Measurements from ENCODE around the gene KIAA1755. TPM values are rescaled to one million over a fixed set of nuclear protein-coding genes. Genes with fewer than 3 reads are reported as not detected.
"Not testable (repeated sequence)": the region's sequence is repeated elsewhere in the genome, so short reads cannot be mapped to it uniquely, and the experiment has no call there.

The KIAA1755 gene
- total RNA-seq, 2 experiments from 2014 or later, result not detected

GRCh38 chr20:38253571-38253970 lies 7.0 kb downstream of the KIAA1755 start:
- Mint-ChIP-seq H3K9me3 (no peaks in the 10 kb centered on the region), H3K4me1 (ENCODE audit: low read depth) (no peaks in the 10 kb centered on the region), H3K27me3 (peaks cover 5% of the 10 kb centered on the region), H3K36me3 (no peaks in the 10 kb centered on the region), H3K27ac (no peak overlapping the region), H3K4me3 (no peak overlapping the region)
- CTCF ChIA-PET, result interaction anchor here (0.8 to 2.2 kb wide), 2 partner anchors 32 to 196 kb away, joined by 3 to 6 read pairs; no protein-coding TSS in a partner anchor
- POLR2A ChIA-PET, result no interaction called here
- no peak for DNase-seq
- intact Hi-C loops (cut with micrococcal nuclease), result no loop called here

- Mint-ChIP-seq H3K27ac (no peak overlapping the region), H3K4me3 (no peak overlapping the region), H3K4me1 (ENCODE audit: low read depth) (no peaks in the 10 kb centered on the region), H3K36me3 (no peaks in the 10 kb centered on the region), H3K9me3 (no peaks in the 10 kb centered on the region), H3K27me3 (peaks cover under 1% of the 10 kb centered on the region)
- ChIA-PET CTCF (interaction anchor here (0.6 kb wide), 1 partner anchor 718 kb away, joined by 3 read pairs; no protein-coding TSS in a partner anchor), POLR2A (no interaction called here)
- no peak for DNase-seq
- intact Hi-C loops (cut with micrococcal nuclease), result no loop called here
Measured at GRCh38 chr20:38252292-38253288, 7.9 kb downstream of the KIAA1755 start.

GRCh38 chr20:38251441-38251840 lies 9.1 kb downstream of the KIAA1755 start:
- POLR2A ChIA-PET; H3K9me3 Mint-ChIP-seq; CTCF ChIA-PET; H3K4me1 Mint-ChIP-seq (ENCODE audit: low read depth); H3K36me3 Mint-ChIP-seq; DNase-seq; H3K4me3 Mint-ChIP-seq; H3K27me3 Mint-ChIP-seq; intact Hi-C loops (cut with micrococcal nuclease); H3K27ac Mint-ChIP-seq: not testable (repeated sequence)

GRCh38 chr20:38250609-38251008 lies 9.9 kb downstream of the KIAA1755 start:
- Mint-ChIP-seq H3K27me3 (no peaks in the 10 kb centered on the region), H3K36me3 (no peaks in the 10 kb centered on the region), H3K9me3 (no peaks in the 10 kb centered on the region), H3K4me1 (ENCODE audit: low read depth) (no peaks in the 10 kb centered on the region), H3K27ac (no peak overlapping the region), H3K4me3 (no peak overlapping the region)
- intact Hi-C loops (cut with micrococcal nuclease), result no loop called here
- ChIA-PET CTCF (no interaction called here), POLR2A (no interaction called here)
- DNase-seq, result no peak

- H3K4me3 Mint-ChIP-seq, result no peak overlapping the region
- CTCF ChIA-PET, result no interaction called here
- H3K27ac Mint-ChIP-seq, result no peak overlapping the region
- H3K27me3 Mint-ChIP-seq, result no peaks in the 10 kb centered on the region
- no peaks in the 10 kb centered on the region for H3K36me3 Mint-ChIP-seq
- POLR2A ChIA-PET, result no interaction called here
- intact Hi-C loops (cut with micrococcal nuclease), result no loop called here
- DNase-seq, result no peak
- H3K9me3 Mint-ChIP-seq, result no peaks in the 10 kb centered on the region
- no peaks in the 10 kb centered on the region for H3K4me1 Mint-ChIP-seq (ENCODE audit: low read depth)
Measured at GRCh38 chr20:38249536-38250310, 10.8 kb downstream of the KIAA1755 start.

- ChIA-PET POLR2A (no interaction called here), CTCF (no interaction called here)
- no peak for DNase-seq
- Mint-ChIP-seq H3K9me3 (peaks cover 13% of the 10 kb centered on the region), H3K4me1 (ENCODE audit: low read depth) (no peaks in the 10 kb centered on the region), H3K4me3 (no peak overlapping the region), H3K36me3 (no peaks in the 10 kb centered on the region), H3K27ac (no peak overlapping the region), H3K27me3 (no peaks in the 10 kb centered on the region)
- intact Hi-C loops (cut with micrococcal nuclease), result no loop called here
Measured at GRCh38 chr20:38248133-38248532, 12.4 kb downstream of the KIAA1755 start.

- CTCF ChIA-PET; H3K4me3 Mint-ChIP-seq; H3K27me3 Mint-ChIP-seq; H3K36me3 Mint-ChIP-seq; intact Hi-C loops (cut with micrococcal nuclease); H3K4me1 Mint-ChIP-seq (ENCODE audit: low read depth); H3K27ac Mint-ChIP-seq; POLR2A ChIA-PET; DNase-seq: not testable (repeated sequence)
- peaks cover 17% of the 10 kb centered on the region for H3K9me3 Mint-ChIP-seq
Measured at GRCh38 chr20:38247725-38248124, 12.8 kb downstream of the KIAA1755 start.

GRCh38 chr20:38247166-38247509 lies 13.4 kb downstream of the KIAA1755 start:
- no peak overlapping the region for H3K4me3 Mint-ChIP-seq
- intact Hi-C loops (cut with micrococcal nuclease), result no loop called here
- no peaks in the 10 kb centered on the region for H3K27me3 Mint-ChIP-seq
- no peak for DNase-seq
- ChIA-PET POLR2A (no interaction called here), CTCF (no interaction called here)
- no peak overlapping the region for H3K27ac Mint-ChIP-seq
- H3K36me3 Mint-ChIP-seq, result peaks cover under 1% of the 10 kb centered on the region
- peaks cover 22% of the 10 kb centered on the region for H3K9me3 Mint-ChIP-seq
- no peaks in the 10 kb centered on the region for H3K4me1 Mint-ChIP-seq (ENCODE audit: low read depth)

GRCh38 chr20:38246357-38247165 lies 14.0 kb downstream of the KIAA1755 start:
- intact Hi-C loops (cut with micrococcal nuclease), result no loop called here
- DNase-seq, result no peak
- peaks cover 2% of the 10 kb centered on the region for H3K36me3 Mint-ChIP-seq
- peaks cover 27% of the 10 kb centered on the region for H3K9me3 Mint-ChIP-seq
- H3K4me3 Mint-ChIP-seq, result no peak overlapping the region
- H3K27ac Mint-ChIP-seq, result no peak overlapping the region
- no peaks in the 10 kb centered on the region for H3K27me3 Mint-ChIP-seq
- POLR2A ChIA-PET, result no interaction called here
- no peaks in the 10 kb centered on the region for H3K4me1 Mint-ChIP-seq (ENCODE audit: low read depth)
- CTCF ChIA-PET, result no interaction called here

GRCh38 chr20:38245753-38246152 lies 14.8 kb downstream of the KIAA1755 start:
- no peaks in the 10 kb centered on the region for H3K27me3 Mint-ChIP-seq
- peaks cover 29% of the 10 kb centered on the region for H3K9me3 Mint-ChIP-seq
- H3K4me3 Mint-ChIP-seq, result no peak overlapping the region
- H3K27ac Mint-ChIP-seq, result no peak overlapping the region
- intact Hi-C loops (cut with micrococcal nuclease), result no loop called here
- ChIA-PET POLR2A (no interaction called here), CTCF (interaction anchor here (0.7 kb wide), 1 partner anchor 24 kb away, joined by 3 read pairs; no protein-coding TSS in a partner anchor)
- DNase-seq, result no peak
- no peaks in the 10 kb centered on the region for H3K4me1 Mint-ChIP-seq (ENCODE audit: low read depth)
- peaks cover 2% of the 10 kb centered on the region for H3K36me3 Mint-ChIP-seq

GRCh38 chr20:38243709-38244020 lies 16.9 kb downstream of the KIAA1755 start:
- peaks cover 2% of the 10 kb centered on the region for H3K36me3 Mint-ChIP-seq
- ChIA-PET POLR2A (no interaction called here), CTCF (interaction anchor here (1.3 kb wide), 2 partner anchors 12 to 171 kb away, joined by 3 read pairs; no protein-coding TSS in a partner anchor)
- no peaks in the 10 kb centered on the region for H3K27me3 Mint-ChIP-seq
- DNase-seq, result no peak
- no peak overlapping the region for H3K27ac Mint-ChIP-seq
- H3K4me3 Mint-ChIP-seq, result no peak overlapping the region
- H3K9me3 Mint-ChIP-seq, result peaks cover 29% of the 10 kb centered on the region
- intact Hi-C loops (cut with micrococcal nuclease), result no loop called here
- no peaks in the 10 kb centered on the region for H3K4me1 Mint-ChIP-seq (ENCODE audit: low read depth)

All from activated CD4-positive, alpha-beta memory T cell treated with anti-CD3 and anti-CD28 coated beads for 36 hours (primary cell).